Measurements from ENCODE around the gene MEIS2.

- TF ChIP-seq EZH2 (IDR thresholded peaks at IDR 0.05; ENCODE audit: borderline replicate concordance, low read depth, low read length, severe bottlenecking) (no peak), CTCF (IDR thresholded peaks at IDR 0.05; ENCODE audit: borderline replicate concordance, extremely low read depth, low read length, poor library complexity, severe bottlenecking) (no peak)
Observed at GRCh38 chr15:37132826-37133417, 32.6 kb upstream of the MEIS2 start.

Measured in DND-41 (cell line).